Hepatic stellate cell (primary cell): ENCODE measurements around the gene SRD5A1.
"Not testable (repeated sequence)": the region's sequence is repeated elsewhere in the genome, so short reads cannot be mapped to it uniquely, and the experiment has no call there.

Experiments
- DNase-seq: peaks from one replicate; pipeline ENCODE4 v3.0.0; 2011; ENCODE audit warnings: low spot score

The SRD5A1 gene

GRCh38 chr5:6645571-6646362 lies 12.5 kb downstream of the SRD5A1 start:
- DNase-seq, result not testable (repeated sequence)

DNA sequence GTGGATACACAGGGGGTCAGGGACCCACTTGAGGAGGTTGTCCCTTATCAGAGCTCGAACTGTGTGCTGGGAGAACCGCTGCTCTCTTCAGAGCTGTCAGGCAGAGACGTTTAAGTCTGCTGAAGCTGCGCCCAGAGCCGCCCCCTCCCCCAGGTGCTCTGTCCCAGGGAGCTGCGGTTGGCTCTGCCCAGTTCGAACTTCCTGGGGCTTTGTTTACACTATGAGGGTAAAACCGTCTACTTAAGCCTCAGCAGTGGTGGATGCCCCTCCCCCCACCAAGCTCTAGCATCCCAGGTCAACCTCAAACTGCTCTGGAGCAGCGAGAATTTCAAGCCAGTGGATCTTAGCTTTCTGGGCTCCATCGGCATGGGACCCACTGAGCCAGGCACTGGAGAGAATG lies 15.9 kb downstream of the SRD5A1 start:
- DNase-seq, result no peak

- no peak for DNase-seq
Measured at GRCh38 chr5:6649681-6650080, 16.4 kb downstream of the SRD5A1 start.

DNA sequence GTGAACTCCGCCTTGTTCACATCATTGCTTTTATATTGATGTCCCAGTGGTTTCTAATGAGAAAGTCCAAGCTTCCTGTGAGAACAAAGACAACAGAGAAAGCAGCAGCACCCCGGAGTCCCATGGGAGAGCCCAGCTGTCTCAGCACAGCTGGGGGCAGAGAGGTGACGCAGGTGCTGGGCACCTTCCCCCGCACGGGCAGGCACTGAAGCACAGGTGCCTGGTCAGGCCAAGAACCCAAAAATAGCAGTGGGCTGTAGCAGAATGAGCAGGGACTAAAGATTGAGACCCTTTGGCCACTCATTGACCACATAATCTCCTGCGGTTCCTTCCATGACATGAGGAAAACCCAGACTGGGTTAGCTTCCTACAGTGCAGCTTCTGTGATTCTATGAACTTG lies 18.8 kb downstream of the SRD5A1 start:
- DNase-seq, result no peak

- no peak for DNase-seq
Measured at GRCh38 chr5:6655432-6655831, 22.2 kb downstream of the SRD5A1 start.

- no peak for DNase-seq
Measured at GRCh38 chr5:6656680-6657079, 23.4 kb downstream of the SRD5A1 start.

- no peak for DNase-seq
Measured at GRCh38 chr5:6659941-6660684, 26.9 kb downstream of the SRD5A1 start.

DNA sequence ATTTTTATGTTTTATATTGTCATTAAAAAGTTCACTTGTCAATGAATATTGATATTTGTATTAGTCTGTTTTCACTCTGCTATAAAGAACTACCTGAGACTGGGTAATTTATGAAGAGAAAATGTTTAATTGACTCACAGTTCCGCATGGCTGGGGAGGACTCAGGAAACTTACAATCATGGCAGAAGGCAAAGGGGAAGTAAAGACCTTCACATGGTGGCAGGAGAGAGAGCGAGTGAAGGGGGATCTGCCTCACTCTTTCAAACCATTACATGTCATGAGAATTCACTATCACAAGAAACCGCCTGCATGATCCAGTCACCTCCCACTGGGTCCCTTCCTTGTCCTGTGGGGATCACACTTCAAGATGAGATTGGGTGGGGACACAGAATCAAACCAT lies 27.4 kb downstream of the SRD5A1 start:
- no peak for DNase-seq

- DNase-seq, result no peak
Measured at GRCh38 chr5:6666762-6667161, 33.5 kb downstream of the SRD5A1 start.

- no peak for DNase-seq
Measured at GRCh38 chr5:6667648-6668047, 34.4 kb downstream of the SRD5A1 start.

- DNase-seq, result not testable (repeated sequence)
Measured at GRCh38 chr5:6668717-6669116, 35.5 kb downstream of the SRD5A1 start.

GRCh38 chr5:6673031-6673430 lies 39.8 kb downstream of the SRD5A1 start:
- DNase-seq, result no peak

DNA sequence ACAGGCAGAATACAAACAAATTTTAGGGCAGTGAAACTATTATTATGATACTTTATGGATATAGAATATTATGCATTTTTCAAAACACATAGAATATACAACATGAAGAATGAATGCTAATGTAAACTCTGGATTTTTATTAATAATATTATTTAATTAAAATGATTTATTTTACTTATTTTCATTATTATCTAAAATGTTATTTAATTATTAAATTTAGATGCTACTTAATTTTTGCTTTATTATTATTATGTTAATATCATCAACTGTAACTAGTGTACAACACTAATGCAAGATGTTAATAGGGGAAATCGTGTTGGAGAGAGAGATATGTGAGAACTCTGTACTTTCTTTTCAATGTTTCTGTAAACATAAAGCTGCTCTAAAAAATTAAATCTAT lies 40.7 kb downstream of the SRD5A1 start:
- no peak for DNase-seq

DNA sequence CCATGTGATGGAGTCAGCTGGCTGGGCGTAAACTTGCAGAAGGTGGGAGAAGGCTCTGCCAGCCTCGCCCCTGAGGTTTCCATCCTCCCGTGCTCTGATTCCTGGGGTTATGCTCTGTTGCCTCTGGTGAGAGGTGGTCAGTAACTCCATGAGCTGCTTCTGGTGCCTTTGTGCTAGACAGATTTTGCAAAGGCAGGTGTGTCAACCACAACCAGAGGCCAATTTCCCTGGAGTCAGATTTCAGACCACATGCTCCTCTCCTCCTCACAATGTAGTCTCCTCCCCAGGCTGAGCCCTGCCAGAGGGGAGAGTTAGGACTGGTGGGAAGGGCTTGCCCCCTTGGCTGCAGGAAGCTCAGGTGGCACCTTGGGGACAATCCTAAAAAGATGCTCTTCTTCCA lies 41.2 kb downstream of the SRD5A1 start:
- DNase-seq, result no peak

GRCh38 chr5:6674886-6675285 lies 41.6 kb downstream of the SRD5A1 start:
- no peak for DNase-seq

- no peak for DNase-seq
Measured at GRCh38 chr5:6675784-6676491, 42.7 kb downstream of the SRD5A1 start.

GRCh38 chr5:6676702-6677101 lies 43.5 kb downstream of the SRD5A1 start:
- peak; percentile 16 for DNase-seq

GRCh38 chr5:6678385-6678784 lies 45.1 kb downstream of the SRD5A1 start:
- no peak for DNase-seq

DNA sequence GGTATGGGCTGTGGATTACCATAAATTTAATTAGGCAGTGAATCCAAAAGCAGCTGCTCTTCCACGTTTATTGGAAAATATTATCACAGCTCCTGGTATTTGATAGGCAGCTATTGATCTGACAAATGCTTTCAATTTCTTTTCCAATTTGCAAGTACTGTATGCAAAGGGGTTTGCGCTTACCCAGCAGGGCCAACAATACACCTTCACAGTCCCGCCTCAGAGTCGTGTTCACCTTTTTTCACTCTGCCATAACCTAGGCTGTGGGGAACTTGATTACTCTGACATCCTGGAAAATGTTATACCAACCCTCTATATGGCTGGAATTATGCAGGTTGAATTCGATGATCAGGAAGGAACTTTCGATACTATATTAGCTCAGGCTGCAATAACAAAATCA lies 47.7 kb downstream of the SRD5A1 start:
- DNase-seq, result no peak

DNA sequence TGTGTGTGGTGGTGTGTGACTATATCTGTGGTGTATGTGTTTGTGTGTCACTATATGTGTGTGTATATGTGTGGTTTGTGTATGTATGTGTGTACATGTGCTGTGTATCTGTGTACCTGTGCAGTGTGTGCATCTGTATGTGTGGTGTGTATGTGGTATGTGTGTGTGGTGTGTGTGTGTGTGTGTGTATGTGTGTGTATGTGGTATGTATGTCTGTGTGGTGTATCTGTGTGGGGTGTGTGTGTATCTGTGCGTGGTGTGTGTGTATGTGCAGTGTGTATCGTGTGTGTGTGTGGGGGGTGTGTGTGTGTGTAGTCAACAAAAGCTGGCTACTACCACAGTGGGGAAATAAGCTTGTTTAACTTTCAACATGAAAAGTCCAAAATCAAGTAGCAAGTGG lies 48.4 kb downstream of the SRD5A1 start:
- DNase-seq, result no peak

- no peak for DNase-seq
Measured at GRCh38 chr5:6682239-6682638, 49.0 kb downstream of the SRD5A1 start.

DNA sequence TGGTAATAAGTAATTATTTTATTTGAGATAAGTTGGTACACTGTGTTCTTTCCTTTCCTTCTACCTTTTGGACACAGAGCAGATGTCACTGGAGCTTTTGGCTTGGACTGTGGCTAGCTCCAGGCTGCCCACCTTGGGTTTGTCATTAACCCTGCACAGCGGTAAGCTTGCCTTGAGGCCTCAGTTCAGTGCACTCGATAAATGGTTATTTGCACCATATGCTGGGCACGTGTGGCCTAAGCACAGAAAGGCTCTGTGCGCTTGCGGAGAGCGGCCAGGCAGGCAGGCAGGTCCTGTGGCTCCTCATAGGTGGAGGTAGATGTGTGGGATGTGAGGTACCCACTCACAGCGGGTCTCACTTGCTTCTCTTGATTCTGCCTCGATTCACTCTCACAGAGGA lies 50.0 kb downstream of the SRD5A1 start:
- no peak for DNase-seq

DNA sequence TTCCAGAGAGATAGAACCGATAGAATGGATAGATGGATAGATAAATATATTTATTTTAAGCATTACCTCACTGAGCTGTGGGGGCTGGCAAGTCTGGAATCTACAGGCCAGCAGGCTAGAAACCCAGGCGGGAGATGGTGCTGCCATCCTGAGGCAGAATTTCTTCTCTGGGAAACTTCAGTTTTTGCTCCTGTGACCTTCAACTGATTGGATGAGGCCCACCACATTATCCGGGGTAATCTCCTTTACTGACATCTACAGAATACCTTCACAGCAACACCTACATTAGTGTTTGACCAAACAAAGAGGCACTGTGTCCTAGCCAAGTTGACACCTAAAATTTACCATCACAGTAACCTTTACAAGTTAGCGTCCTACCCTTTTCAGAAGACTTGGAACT lies 50.8 kb downstream of the SRD5A1 start:
- DNase-seq, result no peak
